Measurements from ENCODE around the gene KIRREL2. TPM values are rescaled to one million over a fixed set of nuclear protein-coding genes. Genes with fewer than 3 reads are reported as not detected.
"Not testable (repeated sequence)": the region's sequence is repeated elsewhere in the genome, so short reads cannot be mapped to it uniquely, and the experiment has no call there.

KIRREL2 gene
- total RNA-seq, 1 donor from 2014 or later = not detected

GRCh38 chr19:35897706-35898451, 41.2 kb downstream of the KIRREL2 start:
- DNase-seq (ENCODE audit: low read depth) = no peak

GRCh38 chr19:35898499-35898809, 41.7 kb downstream of the KIRREL2 start:
- no peak for DNase-seq (ENCODE audit: low read depth)

- peak; percentile 76 for DNase-seq (ENCODE audit: low read depth)
Measured at GRCh38 chr19:35899547-35900214, 43.0 kb downstream of the KIRREL2 start.

GRCh38 chr19:35901055-35901644, 44.4 kb downstream of the KIRREL2 start:
- DNase-seq (ENCODE audit: low read depth) = peak; percentile 73

- DNase-seq (ENCODE audit: low read depth) = no peak
Measured at GRCh38 chr19:35901854-35902661, 45.3 kb downstream of the KIRREL2 start, which contains the start of gene HCST. HCST (plus strand) TSS chr19:35902529; CDS start chr19:35902594, 65 bp downstream.

- no peak for DNase-seq (ENCODE audit: low read depth)
Measured at GRCh38 chr19:35902870-35903475, 46.3 kb downstream of the KIRREL2 start.

- peak; percentile 46 for DNase-seq (ENCODE audit: low read depth)
Measured at GRCh38 chr19:35903550-35904179, 47.0 kb downstream of the KIRREL2 start.

GRCh38 chr19:35904311-35905068, 47.8 kb downstream of the KIRREL2 start:
- no peak for DNase-seq (ENCODE audit: low read depth)

- no peak for DNase-seq (ENCODE audit: low read depth)
Measured at GRCh38 chr19:35905178-35905727, 48.5 kb downstream of the KIRREL2 start.

- no peak for DNase-seq (ENCODE audit: low read depth)
Measured at GRCh38 chr19:35907377-35907745, 50.6 kb downstream of the KIRREL2 start.

- DNase-seq (ENCODE audit: low read depth) = no peak
Measured at GRCh38 chr19:35908010-35908441, 51.3 kb downstream of the KIRREL2 start, which contains the start of gene TYROBP. TYROBP (minus strand) TSS chr19:35908295; CDS start chr19:35908228, 67 bp downstream.

- no peak for DNase-seq (ENCODE audit: low read depth)
Measured at GRCh38 chr19:35908973-35909683, 52.4 kb downstream of the KIRREL2 start.

GRCh38 chr19:35909684-35910035, 52.9 kb downstream of the KIRREL2 start:
- DNase-seq (ENCODE audit: low read depth) = no peak

GRCh38 chr19:35910355-35910754, 53.6 kb downstream of the KIRREL2 start:
- not testable (repeated sequence) for DNase-seq (ENCODE audit: low read depth)

GRCh38 chr19:35911173-35911572, 54.5 kb downstream of the KIRREL2 start:
- no peak for DNase-seq (ENCODE audit: low read depth)

GRCh38 chr19:35911790-35912189, 55.1 kb downstream of the KIRREL2 start:
- peak; percentile 88 for DNase-seq (ENCODE audit: low read depth)

GRCh38 chr19:35913589-35913988, 56.9 kb downstream of the KIRREL2 start:
- no peak for DNase-seq (ENCODE audit: low read depth)

GRCh38 chr19:35915443-35915842, 58.7 kb downstream of the KIRREL2 start:
- DNase-seq (ENCODE audit: low read depth) = no peak
